ENCODE results near the gene EIF4G3.

The EIF4G3 gene

GRCh38 chr1:21115098-21115760, 61.5 kb downstream of the EIF4G3 start:
- peak; percentile 39 for DNase-seq (ENCODE audit: low read depth)
- TF ChIP-seq, protein P1, sequence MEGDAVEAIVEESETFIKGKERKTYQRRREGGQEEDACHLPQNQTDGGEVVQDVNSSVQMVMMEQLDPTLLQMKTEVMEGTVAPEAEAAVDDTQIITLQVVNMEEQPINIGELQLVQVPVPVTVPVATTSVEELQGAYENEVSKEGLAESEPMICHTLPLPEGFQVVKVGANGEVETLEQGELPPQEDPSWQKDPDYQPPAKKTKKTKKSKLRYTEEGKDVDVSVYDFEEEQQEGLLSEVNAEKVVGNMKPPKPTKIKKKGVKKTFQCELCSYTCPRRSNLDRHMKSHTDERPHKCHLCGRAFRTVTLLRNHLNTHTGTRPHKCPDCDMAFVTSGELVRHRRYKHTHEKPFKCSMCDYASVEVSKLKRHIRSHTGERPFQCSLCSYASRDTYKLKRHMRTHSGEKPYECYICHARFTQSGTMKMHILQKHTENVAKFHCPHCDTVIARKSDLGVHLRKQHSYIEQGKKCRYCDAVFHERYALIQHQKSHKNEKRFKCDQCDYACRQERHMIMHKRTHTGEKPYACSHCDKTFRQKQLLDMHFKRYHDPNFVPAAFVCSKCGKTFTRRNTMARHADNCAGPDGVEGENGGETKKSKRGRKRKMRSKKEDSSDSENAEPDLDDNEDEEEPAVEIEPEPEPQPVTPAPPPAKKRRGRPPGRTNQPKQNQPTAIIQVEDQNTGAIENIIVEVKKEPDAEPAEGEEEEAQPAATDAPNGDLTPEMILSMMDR (conservative IDR thresholded peaks at IDR 0.05; ENCODE audit: low read depth, low read length) = no peak
- H3K4me3 ChIP-seq (ENCODE audit: low read depth, low read length) = no peak overlapping the region

GRCh38 chr1:21114431-21114830, 62.3 kb downstream of the EIF4G3 start:
- DNase-seq (ENCODE audit: low read depth) = no peak
- TF ChIP-seq, protein P1 (conservative IDR thresholded peaks at IDR 0.05; ENCODE audit: low read depth, low read length) = no peak
- no peak overlapping the region for H3K4me3 ChIP-seq (ENCODE audit: low read depth, low read length)

DNA sequence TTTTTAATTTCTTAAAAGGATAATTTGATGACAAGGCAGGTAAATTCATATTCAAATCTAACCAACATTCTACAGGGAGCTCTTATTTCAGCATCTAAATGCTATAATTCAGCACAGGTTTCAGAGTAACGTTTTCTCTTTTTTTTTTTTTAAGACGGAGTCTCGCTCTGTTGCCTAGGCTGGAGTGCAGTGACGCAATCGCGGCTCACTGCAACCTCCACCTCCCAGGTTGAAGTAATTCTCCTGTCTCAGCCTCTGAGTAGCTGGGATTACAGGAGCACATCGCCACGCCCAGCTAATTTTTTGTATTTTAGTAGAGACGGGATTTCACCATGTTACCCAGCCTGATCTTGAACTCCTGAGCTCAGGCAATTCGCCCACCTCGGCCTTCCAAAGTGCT, 66.5 kb downstream of the EIF4G3 start:
- no peak overlapping the region for H3K4me3 ChIP-seq (ENCODE audit: low read depth, low read length)
- TF ChIP-seq, protein P1 (conservative IDR thresholded peaks at IDR 0.05; ENCODE audit: low read depth, low read length) = no peak
- no peak for DNase-seq (ENCODE audit: low read depth)

GRCh38 chr1:21106709-21107108, 70.0 kb downstream of the EIF4G3 start:
- DNase-seq (ENCODE audit: low read depth) = no peak
- no peak overlapping the region for H3K4me3 ChIP-seq (ENCODE audit: low read depth, low read length)
- TF ChIP-seq, protein P1 (conservative IDR thresholded peaks at IDR 0.05; ENCODE audit: low read depth, low read length) = no peak

DNA sequence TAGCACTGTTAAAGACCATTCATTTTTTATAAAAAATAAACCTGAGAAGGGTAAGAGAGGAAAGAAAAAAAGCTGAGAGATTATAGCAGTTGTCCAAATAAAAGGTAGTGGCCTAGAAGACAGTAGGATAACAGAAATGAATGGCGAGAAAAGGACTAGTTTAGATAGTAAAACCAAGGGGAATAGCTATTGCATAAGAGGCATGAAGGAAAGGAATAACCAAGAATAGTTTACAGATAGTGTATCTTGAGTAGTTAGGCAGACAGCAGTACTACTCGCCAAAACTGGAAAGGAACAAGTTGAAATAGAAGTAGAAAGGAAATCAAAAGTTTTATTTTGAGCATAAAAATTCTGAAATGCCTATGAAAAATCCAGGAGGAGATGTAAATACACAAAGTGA, 70.5 kb downstream of the EIF4G3 start:
- H3K4me3 ChIP-seq (ENCODE audit: low read depth, low read length) = no peak overlapping the region
- TF ChIP-seq, protein P1 (conservative IDR thresholded peaks at IDR 0.05; ENCODE audit: low read depth, low read length) = no peak
- DNase-seq (ENCODE audit: low read depth) = no peak

- H3K4me3 ChIP-seq (ENCODE audit: low read depth, low read length) = no peak overlapping the region
- TF ChIP-seq, protein P1 (conservative IDR thresholded peaks at IDR 0.05; ENCODE audit: low read depth, low read length) = no peak
- DNase-seq (ENCODE audit: low read depth) = no peak
These were observed 70.9 kb downstream of the EIF4G3 start for GRCh38 chr1:21105807-21106206.

- no peak overlapping the region for H3K4me3 ChIP-seq (ENCODE audit: low read depth, low read length)
- DNase-seq (ENCODE audit: low read depth) = no peak
- TF ChIP-seq, protein P1 (conservative IDR thresholded peaks at IDR 0.05; ENCODE audit: low read depth, low read length) = no peak
These were observed 72.0 kb downstream of the EIF4G3 start for GRCh38 chr1:21104683-21105082.
